ENCODE measurements around the gene STARD13.

Gene STARD13

GRCh38 chr13:33263976-33264619, 21.5 kb downstream of the STARD13 start:
- Histone ChIP-seq H3K36me3 (replicated peaks) (peaks cover 15% of the 10 kb centered on the region), H3K27ac (no peak overlapping the region), H3K27me3 (replicated peaks) (no peaks in the 10 kb centered on the region), H3K4me3 (ENCODE audit: low read depth, low read length) (no peak overlapping the region)
- TF ChIP-seq CTCF (IDR thresholded peaks at IDR 0.05; ENCODE audit: low read depth, low read length, missing control alignments), result no peak
- in situ Hi-C loops (cut with HindIII; ENCODE audit: low pct_ligation_motif_present, low sequenced_read_pairs), result no loop called here
- DNase-seq, result no peak

GRCh38 chr13:33263484-33263883, 22.1 kb downstream of the STARD13 start:
- no peaks in the 10 kb centered on the region for H3K27me3 ChIP-seq (replicated peaks)
- DNase-seq, result no peak
- H3K36me3 ChIP-seq (replicated peaks), result peaks cover 12% of the 10 kb centered on the region
- in situ Hi-C loops (cut with HindIII; ENCODE audit: low pct_ligation_motif_present, low sequenced_read_pairs), result no loop called here
- no peak overlapping the region for H3K27ac ChIP-seq
- no peak for TF ChIP-seq CTCF (IDR thresholded peaks at IDR 0.05; ENCODE audit: low read depth, low read length, missing control alignments)
- no peak overlapping the region for H3K4me3 ChIP-seq (ENCODE audit: low read depth, low read length)

- H3K27me3 ChIP-seq (replicated peaks), result no peaks in the 10 kb centered on the region
- H3K27ac ChIP-seq, result no peak overlapping the region
- in situ Hi-C loops (cut with HindIII; ENCODE audit: low pct_ligation_motif_present, low sequenced_read_pairs), result no loop called here
- no peak overlapping the region for H3K4me3 ChIP-seq (ENCODE audit: low read depth, low read length)
- no peak for DNase-seq
- TF ChIP-seq CTCF (IDR thresholded peaks at IDR 0.05; ENCODE audit: low read depth, low read length, missing control alignments), result peak; percentile 31
- peaks cover 7% of the 10 kb centered on the region for H3K36me3 ChIP-seq (replicated peaks)
These were observed 22.6 kb downstream of the STARD13 start for GRCh38 chr13:33262997-33263396.

GRCh38 chr13:33262594-33262993, 23.0 kb downstream of the STARD13 start:
- Histone ChIP-seq H3K27me3 (replicated peaks) (no peaks in the 10 kb centered on the region), H3K36me3 (replicated peaks) (peaks cover 5% of the 10 kb centered on the region), H3K27ac (no peak overlapping the region), H3K4me3 (ENCODE audit: low read depth, low read length) (no peak overlapping the region)
- in situ Hi-C loops (cut with HindIII; ENCODE audit: low pct_ligation_motif_present, low sequenced_read_pairs), result no loop called here
- no peak for TF ChIP-seq CTCF (IDR thresholded peaks at IDR 0.05; ENCODE audit: low read depth, low read length, missing control alignments)
- no peak for DNase-seq

GRCh38 chr13:33262062-33262487, 23.5 kb downstream of the STARD13 start:
- no peak for TF ChIP-seq CTCF (IDR thresholded peaks at IDR 0.05; ENCODE audit: low read depth, low read length, missing control alignments)
- in situ Hi-C loops (cut with HindIII; ENCODE audit: low pct_ligation_motif_present, low sequenced_read_pairs), result no loop called here

More at GRCh38 chr13:33262062-33262487, 23.5 kb downstream of the STARD13 start:
- H3K36me3 ChIP-seq (replicated peaks), result peaks cover 5% of the 10 kb centered on the region
- no peak overlapping the region for H3K27ac ChIP-seq
- DNase-seq, result no peak
- H3K27me3 ChIP-seq (replicated peaks), result no peaks in the 10 kb centered on the region
- H3K4me3 ChIP-seq (ENCODE audit: low read depth, low read length), result no peak overlapping the region
